Islet of Langerhans (tissue), 1 donor: ENCODE results near the gene NOTO.
"Not testable (repeated sequence)": the region's sequence is repeated elsewhere in the genome, so short reads cannot be mapped to it uniquely, and the experiment has no call there.

Experiments used
- FAIRE-seq: peaks from one replicate; lab custom pipeline; 2011; peaks lifted over from hg19 to GRCh38; lab: Jason Lieb, UNC

Gene NOTO

GRCh38 chr2:73202156-73203054, at the start of gene NOTO:
TSS of gene NOTO (plus strand) at chr2:73202574. CDS start at chr2:73202667, 93 bp downstream.
- no peak for FAIRE-seq

- FAIRE-seq = no peak
Observed at GRCh38 chr2:73156539-73157124, 45.7 kb upstream of the NOTO start.

GRCh38 chr2:73162856-73163391, 39.5 kb upstream of the NOTO start:
- no peak for FAIRE-seq

- FAIRE-seq = peak; percentile 36
Observed at GRCh38 chr2:73163483-73164367, 38.6 kb upstream of the NOTO start.

GRCh38 chr2:73165978-73166377, 36.4 kb upstream of the NOTO start:
- FAIRE-seq = not testable (repeated sequence)

GRCh38 chr2:73166813-73167212, 35.6 kb upstream of the NOTO start:
- not testable (repeated sequence) for FAIRE-seq

- FAIRE-seq = not testable (repeated sequence)
Observed at GRCh38 chr2:73168348-73168747, 34.0 kb upstream of the NOTO start.

- not testable (repeated sequence) for FAIRE-seq
Observed at GRCh38 chr2:73170341-73170740, 32.0 kb upstream of the NOTO start.

- FAIRE-seq = no peak
Observed at GRCh38 chr2:73172963-73173362, 29.4 kb upstream of the NOTO start.

- FAIRE-seq = no peak
Observed at GRCh38 chr2:73173781-73174180, 28.6 kb upstream of the NOTO start.

- no peak for FAIRE-seq
Observed at GRCh38 chr2:73174244-73174643, 28.1 kb upstream of the NOTO start.

GRCh38 chr2:73174941-73175662, 27.3 kb upstream of the NOTO start:
- FAIRE-seq = no peak

GRCh38 chr2:73175663-73176204, 26.6 kb upstream of the NOTO start:
- no peak for FAIRE-seq

- FAIRE-seq = no peak
Observed at GRCh38 chr2:73176205-73176880, 26.0 kb upstream of the NOTO start.

GRCh38 chr2:73176881-73177644, 25.3 kb upstream of the NOTO start:
- FAIRE-seq = no peak

GRCh38 chr2:73177645-73178255, 24.6 kb upstream of the NOTO start:
- no peak for FAIRE-seq

- FAIRE-seq = no peak
Observed at GRCh38 chr2:73185965-73186364, 16.4 kb upstream of the NOTO start.

- no peak for FAIRE-seq
Observed at GRCh38 chr2:73187549-73187948, 14.8 kb upstream of the NOTO start.

- no peak for FAIRE-seq
Observed at GRCh38 chr2:73197579-73197978, 4.8 kb upstream of the NOTO start.

- not testable (repeated sequence) for FAIRE-seq
Observed at GRCh38 chr2:73200281-73200680, 2.1 kb upstream of the NOTO start.
